Activated CD4-positive, alpha-beta T cell treated with anti-CD3 and anti-CD28 coated beads, Interleukin-2, amount 10 ng/mL, durations not matched to agents 24 days and 14 days (primary cell): ENCODE results near the gene EPHB3. TPM values are rescaled to one million over a fixed set of nuclear protein-coding genes. Genes with fewer than 3 reads are reported as not detected.

Experiments used
- DNase-seq: peaks from one replicate; pipeline ENCODE4 v3.0.0; 2022
- H3K27ac Mint-ChIP-seq: one replicate; pipeline ENCODE4 v1.8.0; 2022; ENCODE audit warnings: mild to moderate bottlenecking, mixed read lengths
- H3K27me3 Mint-ChIP-seq: one replicate; pipeline ENCODE4 v1.8.0; 2022; ENCODE audit warnings: mixed read lengths
- H3K36me3 Mint-ChIP-seq: one replicate; pipeline ENCODE4 v1.8.0; 2022; ENCODE audit warnings: low read depth, mild to moderate bottlenecking, mixed read lengths
- H3K4me1 Mint-ChIP-seq: one replicate; pipeline ENCODE4 v1.8.0; 2021; ENCODE audit warnings: mixed read lengths
- H3K4me3 Mint-ChIP-seq: one replicate; pipeline ENCODE4 v1.8.0; 2022; ENCODE audit warnings: mild to moderate bottlenecking, moderate library complexity, mixed read lengths
- H3K9me3 Mint-ChIP-seq: one replicate; pipeline ENCODE4 v1.8.0; 2021; ENCODE audit warnings: mixed read lengths
- intact Hi-C: fragments of 100-400 bp; cut with micrococcal nuclease; formaldehyde crosslinking; loops from one replicate; pipeline ENCODE4 v1.15.1; 2023
- total RNA-seq: library from RNA; stranded (reverse); gene quantifications from 2 replicates; pipeline ENCODE4 v1.2.3, GENCODE V29; 2022

EPHB3 gene
- total RNA-seq, 1 donor from 2014 or later, result 0.05 TPM

- Mint-ChIP-seq H3K4me3 (no peak overlapping the region), H3K36me3 (no peaks in the 10 kb centered on the region), H3K27me3 (peaks cover 32% of the 10 kb centered on the region), H3K9me3 (no peaks in the 10 kb centered on the region), H3K4me1 (no peaks in the 10 kb centered on the region), H3K27ac (no peak overlapping the region)
- intact Hi-C loops, result no loop called here
- DNase-seq, result no peak
Observed at GRCh38 chr3:184586851-184587250, 25.3 kb downstream of the EPHB3 start.

- Mint-ChIP-seq H3K9me3 (no peaks in the 10 kb centered on the region), H3K27me3 (peaks cover 20% of the 10 kb centered on the region)
- intact Hi-C loops, result no loop called here
Observed at GRCh38 chr3:184588776-184589175, 27.2 kb downstream of the EPHB3 start.

GRCh38 chr3:184590795-184591194 lies 29.2 kb downstream of the EPHB3 start:
- Mint-ChIP-seq H3K36me3 (no peaks in the 10 kb centered on the region), H3K4me3 (no peak overlapping the region), H3K9me3 (no peaks in the 10 kb centered on the region), H3K27me3 (peaks cover 2% of the 10 kb centered on the region), H3K27ac (no peak overlapping the region), H3K4me1 (no peaks in the 10 kb centered on the region)
- intact Hi-C loops, result no loop called here
- DNase-seq, result no peak

More at GRCh38 chr3:184588776-184589175, 27.2 kb downstream of the EPHB3 start:
- no peak overlapping the region for H3K27ac Mint-ChIP-seq
- H3K4me3 Mint-ChIP-seq, result no peak overlapping the region
- no peak for DNase-seq
- H3K4me1 Mint-ChIP-seq, result no peaks in the 10 kb centered on the region
- no peaks in the 10 kb centered on the region for H3K36me3 Mint-ChIP-seq

- Mint-ChIP-seq H3K36me3 (no peaks in the 10 kb centered on the region), H3K4me1 (no peaks in the 10 kb centered on the region), H3K27ac (no peak overlapping the region), H3K4me3 (no peak overlapping the region), H3K9me3 (no peaks in the 10 kb centered on the region), H3K27me3 (peaks cover 1% of the 10 kb centered on the region)
- intact Hi-C loops, result no loop called here
- no peak for DNase-seq
Observed at GRCh38 chr3:184591789-184592188, 30.2 kb downstream of the EPHB3 start.

- intact Hi-C loops, result no loop called here
- Mint-ChIP-seq H3K27ac (no peak overlapping the region), H3K36me3 (no peaks in the 10 kb centered on the region), H3K4me1 (no peaks in the 10 kb centered on the region), H3K4me3 (no peak overlapping the region), H3K9me3 (no peaks in the 10 kb centered on the region), H3K27me3 (no peaks in the 10 kb centered on the region)
- DNase-seq, result no peak
Observed at GRCh38 chr3:184592371-184593219, 31.0 kb downstream of the EPHB3 start.

GRCh38 chr3:184593220-184593927 lies 31.8 kb downstream of the EPHB3 start:
- no peak overlapping the region for H3K4me3 Mint-ChIP-seq
- H3K27me3 Mint-ChIP-seq, result no peaks in the 10 kb centered on the region
- no peaks in the 10 kb centered on the region for H3K9me3 Mint-ChIP-seq
- intact Hi-C loops, result no loop called here
- DNase-seq, result no peak
- H3K27ac Mint-ChIP-seq, result no peak overlapping the region
- no peaks in the 10 kb centered on the region for H3K4me1 Mint-ChIP-seq
- no peaks in the 10 kb centered on the region for H3K36me3 Mint-ChIP-seq

- Mint-ChIP-seq H3K4me1 (no peaks in the 10 kb centered on the region), H3K4me3 (no peak overlapping the region), H3K36me3 (no peaks in the 10 kb centered on the region), H3K27me3 (no peaks in the 10 kb centered on the region), H3K9me3 (no peaks in the 10 kb centered on the region), H3K27ac (no peak overlapping the region)
- intact Hi-C loops, result no loop called here
- DNase-seq, result no peak
Observed at GRCh38 chr3:184593928-184594303, 32.3 kb downstream of the EPHB3 start.

- H3K36me3 Mint-ChIP-seq, result no peaks in the 10 kb centered on the region
- H3K27me3 Mint-ChIP-seq, result peaks cover 2% of the 10 kb centered on the region
- no peaks in the 10 kb centered on the region for H3K4me1 Mint-ChIP-seq
- H3K27ac Mint-ChIP-seq, result no peak overlapping the region
- DNase-seq, result no peak
- no peak overlapping the region for H3K4me3 Mint-ChIP-seq
- no peaks in the 10 kb centered on the region for H3K9me3 Mint-ChIP-seq
- intact Hi-C loops, result no loop called here
Observed at GRCh38 chr3:184594371-184595001, 32.9 kb downstream of the EPHB3 start.

- Mint-ChIP-seq H3K27me3 (peaks cover 13% of the 10 kb centered on the region), H3K27ac (no peak overlapping the region), H3K9me3 (no peaks in the 10 kb centered on the region), H3K4me1 (no peaks in the 10 kb centered on the region), H3K4me3 (no peak overlapping the region), H3K36me3 (no peaks in the 10 kb centered on the region)
- no peak for DNase-seq
- intact Hi-C loops, result no loop called here
Observed at GRCh38 chr3:184595726-184596125, 34.1 kb downstream of the EPHB3 start.

- H3K4me1 Mint-ChIP-seq, result no peaks in the 10 kb centered on the region
- no peak overlapping the region for H3K27ac Mint-ChIP-seq
- no peak overlapping the region for H3K4me3 Mint-ChIP-seq
- H3K27me3 Mint-ChIP-seq, result peaks cover 18% of the 10 kb centered on the region
- no peaks in the 10 kb centered on the region for H3K9me3 Mint-ChIP-seq
- H3K36me3 Mint-ChIP-seq, result no peaks in the 10 kb centered on the region
- intact Hi-C loops, result no loop called here
- DNase-seq, result no peak
Observed at GRCh38 chr3:184596233-184596632, 34.6 kb downstream of the EPHB3 start.

- no peaks in the 10 kb centered on the region for H3K9me3 Mint-ChIP-seq
- H3K36me3 Mint-ChIP-seq, result no peaks in the 10 kb centered on the region
- no peak overlapping the region for H3K4me3 Mint-ChIP-seq
- peaks cover 20% of the 10 kb centered on the region for H3K27me3 Mint-ChIP-seq
- no peak for DNase-seq
- H3K27ac Mint-ChIP-seq, result no peak overlapping the region
- intact Hi-C loops, result no loop called here
- H3K4me1 Mint-ChIP-seq, result no peaks in the 10 kb centered on the region
Observed at GRCh38 chr3:184596886-184597575, 35.4 kb downstream of the EPHB3 start.

GRCh38 chr3:184597829-184598573 lies 36.4 kb downstream of the EPHB3 start:
- no peaks in the 10 kb centered on the region for H3K4me1 Mint-ChIP-seq
- H3K36me3 Mint-ChIP-seq, result no peaks in the 10 kb centered on the region
- no peaks in the 10 kb centered on the region for H3K9me3 Mint-ChIP-seq
- intact Hi-C loops, result no loop called here
- H3K27ac Mint-ChIP-seq, result no peak overlapping the region
- H3K4me3 Mint-ChIP-seq, result no peak overlapping the region
- peaks cover 30% of the 10 kb centered on the region for H3K27me3 Mint-ChIP-seq
- no peak for DNase-seq

GRCh38 chr3:184598574-184598927 lies 37.0 kb downstream of the EPHB3 start:
- no peak for DNase-seq
- Mint-ChIP-seq H3K36me3 (no peaks in the 10 kb centered on the region), H3K4me3 (no peak overlapping the region), H3K27ac (no peak overlapping the region), H3K27me3 (peaks cover 35% of the 10 kb centered on the region), H3K9me3 (no peaks in the 10 kb centered on the region), H3K4me1 (peaks cover 2% of the 10 kb centered on the region)
- intact Hi-C loops, result no loop called here
